GM23338 (cell line): ENCODE data around the gene ITGB3BP. TPM values are rescaled to one million over a fixed set of nuclear protein-coding genes. Genes with fewer than 3 reads are reported as not detected.
A peak's percentile ranks its signal among the peaks of the same experiment; 100 is the strongest.

ENCODE experiments used
- ATAC-seq: fragments of 200-7000 bp; cut with Tn5 transposase; 3 replicates; pipeline ENCODE4 v1.9.1; 2020
- DNase-seq: peaks from one replicate; pipeline ENCODE4 v3.0.0-alpha.2; 2015; ENCODE audit warnings: low spot score
- H2AFZ ChIP-seq: fragments of 200-600 bp; sonication (generic); 2 replicates; pipeline ENCODE4 v1.8.0; 2016; ENCODE audit warnings: antibody characterized with exemption, mild to moderate bottlenecking, moderate library complexity
- H3F3A ChIP-seq: fragments of 200-600 bp; sonication (generic); replicated peaks from 2 replicates; pipeline ENCODE4 v1.8.0; 2017; ENCODE audit warnings: antibody characterized with exemption, mixed run types, low read depth
- H3K27ac ChIP-seq: fragments of 200-600 bp; sonication (generic); 2 replicates; pipeline ENCODE4 v1.6.1; 2016; ENCODE audit warnings: low read depth
- H3K27me3 ChIP-seq: fragments of 200-600 bp; sonication (generic); 2 replicates; pipeline ENCODE4 v1.8.0; 2016; ENCODE audit warnings: mild to moderate bottlenecking, mixed run types, moderate library complexity; ENCODE audit not compliant: insufficient read depth
- H3K36me3 ChIP-seq: fragments of 200-600 bp; sonication (generic); 2 replicates; pipeline ENCODE4 v1.8.0; 2016; ENCODE audit warnings: mild to moderate bottlenecking; ENCODE audit not compliant: insufficient read depth
- H3K4me1 ChIP-seq: fragments of 200-600 bp; sonication (generic); 2 replicates; pipeline ENCODE4 v1.8.0; 2016; ENCODE audit warnings: mild to moderate bottlenecking, moderate library complexity; ENCODE audit not compliant: insufficient read depth
- H3K4me2 ChIP-seq: fragments of 200-600 bp; sonication (generic); 2 replicates; pipeline ENCODE4 v1.7.1; 2017; ENCODE audit warnings: mixed run types
- H3K4me3 ChIP-seq: fragments of 200-600 bp; sonication (generic); 2 replicates; pipeline ENCODE4 v1.6.1; 2016; ENCODE audit warnings: mixed run types
- H3K79me2 ChIP-seq: fragments of 200-600 bp; sonication (generic); replicated peaks from 2 replicates; pipeline ENCODE4 v1.8.0; 2017; ENCODE audit warnings: mild to moderate bottlenecking; ENCODE audit not compliant: insufficient read depth
- H3K9me2 ChIP-seq: fragments of 200-600 bp; sonication (generic); 2 replicates; pipeline ENCODE4 v1.8.0; 2017; ENCODE audit not compliant: insufficient read depth
- H4K20me1 ChIP-seq: fragments of 200-600 bp; sonication (generic); replicated peaks from 2 replicates; pipeline ENCODE4 v1.8.0; 2017; ENCODE audit warnings: mild to moderate bottlenecking; ENCODE audit not compliant: insufficient read depth
- H3K27ac Mint-ChIP-seq: 2 replicates; pipeline ENCODE4 v1.8.0; 2020; ENCODE audit warnings: inconsistent platforms, mild to moderate bottlenecking, moderate library complexity, mixed read lengths
- H3K27me3 Mint-ChIP-seq: 3 replicates; pipeline ENCODE4 v1.8.0; 2022; ENCODE audit warnings: low read depth, mild to moderate bottlenecking, moderate library complexity, mixed read lengths, inconsistent platforms; ENCODE audit not compliant: insufficient read depth, poor library complexity
- H3K36me3 Mint-ChIP-seq: 3 replicates; pipeline ENCODE4 v1.8.0; 2021; ENCODE audit warnings: low read depth, mild to moderate bottlenecking, inconsistent platforms, moderate library complexity, mixed read lengths
- H3K4me1 Mint-ChIP-seq: 3 replicates; pipeline ENCODE4 v1.8.0; 2020; ENCODE audit warnings: mild to moderate bottlenecking, inconsistent platforms, mixed read lengths
- H3K4me3 Mint-ChIP-seq: 3 replicates; pipeline ENCODE4 v1.8.0; 2021; ENCODE audit warnings: moderate library complexity, mild to moderate bottlenecking, inconsistent platforms, mixed read lengths
- H3K9me3 Mint-ChIP-seq: 3 replicates; pipeline ENCODE4 v1.8.0; 2020; ENCODE audit warnings: moderate library complexity, mild to moderate bottlenecking, inconsistent platforms, mixed read lengths
- NANOG ChIP-seq: IDR thresholded peaks from 2 replicates; pipeline ENCODE4 v1.6.1; 2016; ENCODE audit warnings: antibody characterized with exemption, borderline replicate concordance
- ZNF462 ChIP-seq: fragments of 250-450 bp; sonication (Bioruptor Pico); IDR thresholded peaks from 2 replicates; pipeline ENCODE4 v1.5.0; 2020; ENCODE audit warnings: mild to moderate bottlenecking, moderate library complexity
- polyA plus RNA-seq: library from polyadenylated mRNA; unstranded; fragments of >200 nt; fragmentation: Nextera tagmentation; extraction: Ambion mirVana; gene quantifications from 2 replicates; pipeline ENCODE4 v1.2.1, GENCODE V29; 2016
- total RNA-seq: library from RNA; depleted of rRNA; stranded (reverse); fragments of >200 nt; shearing (Covaris generic); gene quantifications from 2 replicates; pipeline ENCODE4 v1.2.3, GENCODE V29; 2014

The ITGB3BP gene
- total and polyA plus RNA-seq, 2 experiments from 2014 or later = 49.4 to 101 TPM

- TF ChIP-seq ZNF462 (CRISPR knock-in tag) (no peak), NANOG (no peak)
- peak; percentile 71 for DNase-seq
- H3K27ac ChIP-seq = peak overlapping the region; percentile 46; the same call in 1 of the 2 replicates
Measured at GRCh38 chr1:63537006-63537405, 14.0 kb upstream of the ITGB3BP start.

DNA sequence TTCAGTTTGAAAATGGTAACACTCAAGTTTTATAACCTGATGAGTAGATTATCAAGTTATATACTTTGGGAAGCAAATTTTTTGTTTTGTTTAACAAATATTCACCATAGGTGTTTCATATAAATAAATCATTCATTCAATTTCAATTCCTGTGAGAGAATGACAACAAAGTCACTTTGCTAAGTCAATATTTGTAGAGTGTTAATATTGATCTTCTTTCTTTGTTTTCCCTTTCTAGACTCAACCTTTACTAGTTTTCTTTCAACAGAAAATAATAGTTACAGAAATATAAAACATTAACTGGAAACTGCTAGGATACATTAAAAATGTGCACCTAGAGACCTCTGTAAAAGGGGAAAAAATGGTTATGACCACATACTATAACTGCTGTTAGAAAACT is 11.4 kb upstream of the ITGB3BP start:
- ATAC-seq (no peak), DNase-seq (no peak)
- Mint-ChIP-seq H3K27ac (no peak overlapping the region), H3K4me3 (no peak overlapping the region), H3K36me3 (no peaks in the 10 kb centered on the region; the same call in 2 of the 3 replicates), H3K4me1 (peaks cover 9% of the 10 kb centered on the region; the same call in 2 of the 3 replicates), H3K27me3 (no peaks in the 10 kb centered on the region), H3K9me3 (no peaks in the 10 kb centered on the region)
- Histone ChIP-seq H4K20me1 (no peaks in the 10 kb centered on the region), H3K27me3 (no peaks in the 10 kb centered on the region), H3K4me1 (0 out of 2 replicates have a peak, but pooled peaks cover 4% of the 10 kb centered on the region), H3K9me2 (no peaks in the 10 kb centered on the region), H2AFZ (no peak overlapping the region), H3K4me2 (no peak overlapping the region), H3K36me3 (no peaks in the 10 kb centered on the region), H3K27ac (no peak overlapping the region), H3K4me3 (no peak overlapping the region), H3F3A (no peaks in the 10 kb centered on the region), H3K79me2 (no peaks in the 10 kb centered on the region)
- TF ChIP-seq NANOG (no peak), ZNF462 (CRISPR knock-in tag) (no peak)

More at GRCh38 chr1:63537006-63537405, 14.0 kb upstream of the ITGB3BP start:
- Histone ChIP-seq H3K4me3 (no peak overlapping the region), H3K79me2 (no peaks in the 10 kb centered on the region), H3K27me3 (no peaks in the 10 kb centered on the region), H3K4me1 (0 out of 2 replicates have a peak, but pooled peaks cover 4% of the 10 kb centered on the region), H3F3A (no peaks in the 10 kb centered on the region), H4K20me1 (no peaks in the 10 kb centered on the region), H3K9me2 (no peaks in the 10 kb centered on the region), H3K36me3 (no peaks in the 10 kb centered on the region), H2AFZ (no peak overlapping the region), H3K4me2 (no peak overlapping the region)
- H3K4me3 Mint-ChIP-seq = no peak overlapping the region
- no peaks in the 10 kb centered on the region for H3K27me3 Mint-ChIP-seq
- peaks cover 9% of the 10 kb centered on the region; the same call in 2 of the 3 replicates for H3K4me1 Mint-ChIP-seq
- H3K9me3 Mint-ChIP-seq = no peaks in the 10 kb centered on the region
- no peaks in the 10 kb centered on the region; the same call in 2 of the 3 replicates for H3K36me3 Mint-ChIP-seq
- peak; percentile 64 for ATAC-seq
- no peak overlapping the region; the same call in 1 of the 2 replicates for H3K27ac Mint-ChIP-seq
